Endothelial cell of umbilical vein (primary cell): ENCODE results near the gene METRN. TPM values are rescaled to one million over a fixed set of nuclear protein-coding genes. Genes with fewer than 3 reads are reported as not detected.

Experiments used
- BruUV-seq: library from RNA; stranded (reverse); fragments of 400-500 nt; replicated peaks from 2 replicates; lab custom pipeline; 2021; lab: Mats Ljungman, UMichigan
- CTCF ChIA-PET: fragments of 300-600, 350-600 bp; sonication (Branson Sonifier 250); formaldehyde crosslinking; loops from one replicate; lab custom pipeline; 2021; ENCODE audit warnings: antibody characterized with exemption, inconsistent platforms; lab: Charles Lee
- POLR2A ChIA-PET: fragments of 300-600, 350-600 bp; sonication (Branson Sonifier 250); formaldehyde crosslinking; loops from one replicate; lab custom pipeline; 2021; ENCODE audit warnings: antibody characterized with exemption, inconsistent platforms; lab: Charles Lee
- DNase-seq: peaks from one replicate; pipeline ENCODE4 v3.0.0-alpha.2; 2011; ENCODE audit warnings: low read depth, low spot score
- FAIRE-seq: peaks from 2 replicates; lab custom pipeline; 2011; peaks lifted over from hg19 to GRCh38; lab: Jason Lieb, UNC
- H2AFZ ChIP-seq: 2 replicates; pipeline ENCODE4 v1.6.0; 2012; ENCODE audit warnings: low read depth, low read length, control low read depth, inconsistent platforms
- H3K27ac ChIP-seq: 2 replicates; pipeline ENCODE4 v1.5.1; 2011; ENCODE audit warnings: low read depth, mild to moderate bottlenecking, control low read depth, low read length, moderate library complexity; ENCODE audit not compliant: insufficient read depth
- H3K27me3 ChIP-seq, 2 experiments: 2 replicates each; pipeline versions ENCODE4 v1.6.0 to v1.6.1; 2011; ENCODE audit warnings: low read length in 2 of 2, mixed read lengths in 1 of 2; ENCODE audit not compliant: control insufficient read depth in 2 of 2, insufficient read depth in 2 of 2
- H3K36me3 ChIP-seq, 2 experiments: 2 replicates in 1 of 2; 3 replicates in 1 of 2; pipeline ENCODE4 v1.5.1; 2011; ENCODE audit warnings: low read length in 2 of 2, mild to moderate bottlenecking in 1 of 2, moderate library complexity in 1 of 2; ENCODE audit not compliant: control insufficient read depth in 2 of 2, insufficient read depth in 2 of 2; ENCODE audit errors: extremely low read depth in 1 of 2
- H3K4me1 ChIP-seq: 3 replicates; pipeline ENCODE4 v1.5.1; 2011; ENCODE audit warnings: mild to moderate bottlenecking, low read length; ENCODE audit not compliant: control insufficient read depth, insufficient read depth; ENCODE audit errors: extremely low read depth
- H3K4me2 ChIP-seq: 2 replicates; pipeline ENCODE4 v1.6.1; 2011; ENCODE audit warnings: low read length, control low read depth, mixed read lengths; ENCODE audit not compliant: insufficient read depth
- H3K4me3 ChIP-seq, 3 experiments: fragments of 200-600 bp in 1 of 3; sonication (generic), shearing (Covaris generic) in 1 of 3; replicated peaks in 1 of 3; 2 replicates each; pipeline ENCODE4 v1.5.1; 2011 to 2016; ENCODE audit warnings: control low read depth in 3 of 3, low read length in 3 of 3, mild to moderate bottlenecking in 2 of 3, inconsistent platforms in 1 of 3, low read depth in 1 of 3, moderate library complexity in 1 of 3; ENCODE audit not compliant: insufficient read depth in 1 of 3
- H3K79me2 ChIP-seq: 2 replicates; pipeline ENCODE4 v1.6.0; 2012; ENCODE audit warnings: low read length, inconsistent platforms; ENCODE audit not compliant: control insufficient read depth, insufficient read depth
- H3K9ac ChIP-seq: replicated peaks from 2 replicates; pipeline ENCODE3; 2011; ENCODE audit warnings: low read length, control low read depth; ENCODE audit not compliant: insufficient read depth; ENCODE audit errors: extremely low read depth
- H3K9me1 ChIP-seq: replicated peaks from 3 replicates; pipeline ENCODE4 v1.6.0; 2011; ENCODE audit warnings: mild to moderate bottlenecking, low read length; ENCODE audit not compliant: control insufficient read depth, insufficient read depth; ENCODE audit errors: extremely low read depth
- H3K9me3 ChIP-seq: replicated peaks from 2 replicates; pipeline ENCODE4 v1.5.1; 2012; ENCODE audit warnings: low read length, inconsistent platforms; ENCODE audit not compliant: control insufficient read depth, insufficient read depth
- H4K20me1 ChIP-seq: replicated peaks from 2 replicates; pipeline ENCODE3; 2011; ENCODE audit warnings: mild to moderate bottlenecking, low read length; ENCODE audit not compliant: control insufficient read depth, insufficient read depth; ENCODE audit errors: extremely low read depth
- EZH2 ChIP-seq: IDR thresholded peaks from 2 replicates; pipeline ENCODE4 v1.6.1; 2012; ENCODE audit warnings: borderline replicate concordance, low read depth, mild to moderate bottlenecking, moderate library complexity, low read length, inconsistent platforms; ENCODE audit not compliant: severe bottlenecking
- GATA2 ChIP-seq: IDR thresholded peaks from 2 replicates; pipeline ENCODE4 v1.7.0; 2011; ENCODE audit warnings: low read depth, mild to moderate bottlenecking, moderate library complexity, mixed read lengths, low read length; ENCODE audit not compliant: insufficient read length, insufficient read depth
- POLR2A ChIP-seq: IDR thresholded peaks from 2 replicates; pipeline ENCODE4 v1.6.1; 2012; ENCODE audit warnings: low read depth, mild to moderate bottlenecking, control low read depth, low read length
- POLR2AphosphoS5 ChIP-seq: IDR thresholded peaks from 2 replicates; pipeline ENCODE4 v1.6.1; 2012; ENCODE audit warnings: low read depth, mild to moderate bottlenecking, control low read depth, low read length, moderate library complexity; ENCODE audit not compliant: insufficient read depth
- dilution Hi-C: fragments of 300-500 bp; cut with MboI; formaldehyde crosslinking; loops from one replicate; pipeline ENCODE4 v1.15.0; 2019; ENCODE audit warnings: low sequenced_read_pairs; ENCODE audit not compliant: extremely low pct_ligation_motif_present
- intact Hi-C: fragments of 100-400 bp; cut with micrococcal nuclease; formaldehyde crosslinking; loops from one replicate; pipeline ENCODE4 v1.10.0; 2022
- polyA plus RNA-seq, 4 experiments: library from polyadenylated mRNA; depleted of rRNA in 3 of 4; stranded (reverse) in 3 of 4; unstranded in 1 of 4; fragments of >200 nt; gene quantifications; 2 replicates each; pipeline versions ENCODE4 v1.2.1 to v1.2.3, GENCODE V29; 2011 to 2012; ENCODE audit warnings: missing spikeins in 1 of 4
- total RNA-seq: library from RNA; stranded (reverse); gene quantifications from 2 replicates; pipeline ENCODE4 v1.2.3, GENCODE V29; 2021
- TF ChIP-seq, protein P1 (sequence below): IDR thresholded peaks from 2 replicates; pipeline ENCODE4 v1.6.1; 2011; ENCODE audit not compliant: insufficient read depth, insufficient read length
- TF ChIP-seq, protein P2 (sequence below), 2 donors: IDR thresholded peaks; 1 replicate in 1 of 2; 2 replicates in 1 of 2; pipeline ENCODE4 v1.5.1; 2011; ENCODE audit warnings: low read length in 2 of 2, mild to moderate bottlenecking in 2 of 2, moderate library complexity in 2 of 2, control low read depth in 1 of 2, inconsistent platforms in 1 of 2, low read depth in 1 of 2; ENCODE audit not compliant: insufficient read depth in 1 of 2; ENCODE audit errors: extremely low read depth in 1 of 2

The METRN gene
- total and polyA plus RNA-seq, 2 donors (not counting 3 experiments of a cell fraction or from before 2014, with no cell fraction given), result 10.0 to 16.1 TPM

DNA sequence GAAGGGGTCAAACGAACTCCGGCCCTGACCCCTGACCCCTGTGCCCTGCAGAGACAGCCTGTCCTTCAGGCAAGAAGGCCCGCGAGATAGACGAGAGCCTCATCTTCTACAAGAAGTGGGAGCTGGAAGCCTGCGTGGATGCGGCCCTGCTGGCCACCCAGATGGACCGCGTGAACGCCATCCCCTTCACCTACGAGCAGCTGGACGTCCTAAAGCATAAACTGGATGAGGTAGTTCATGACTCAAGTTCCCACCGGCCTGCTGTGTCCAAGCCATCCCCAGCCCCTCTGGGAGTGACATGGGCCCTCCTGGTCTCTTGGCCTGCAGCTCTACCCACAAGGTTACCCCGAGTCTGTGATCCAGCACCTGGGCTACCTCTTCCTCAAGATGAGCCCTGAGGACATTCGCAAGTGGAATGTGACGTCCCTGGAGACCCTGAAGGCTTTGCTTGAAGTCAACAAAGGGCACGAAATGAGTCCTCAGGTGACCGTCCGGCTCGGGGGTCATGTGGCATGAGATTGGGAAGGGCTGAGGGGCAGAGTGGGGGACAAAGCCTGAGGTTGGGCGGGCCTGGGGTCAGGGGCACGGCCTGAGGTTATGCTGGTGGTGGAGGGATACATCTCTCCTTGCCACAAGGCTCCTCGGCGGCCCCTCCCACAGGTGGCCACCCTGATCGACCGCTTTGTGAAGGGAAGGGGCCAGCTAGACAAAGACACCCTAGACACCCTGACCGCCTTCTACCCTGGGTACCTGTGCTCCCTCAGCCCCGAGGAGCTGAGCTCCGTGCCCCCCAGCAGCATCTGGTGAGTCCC lies 51.3 kb downstream of the METRN start:
- Histone ChIP-seq H3K79me2 (no peaks in the 10 kb centered on the region), H3K9me3 (no peaks in the 10 kb centered on the region), H3K27ac (no peak overlapping the region), H3K27me3 (no peaks in the 10 kb centered on the region), H3K4me3 (no peak overlapping the region), H3K4me2 (no peak overlapping the region), H3K36me3 (no peaks in the 10 kb centered on the region), H3K9me1 (no peaks in the 10 kb centered on the region), H4K20me1 (no peaks in the 10 kb centered on the region), H3K9ac (no peak overlapping the region), H3K4me1 (no peaks in the 10 kb centered on the region), H2AFZ (no peak overlapping the region)
- DNase-seq, result no peak
- POLR2A ChIA-PET, result no interaction called here
- BruUV-seq, result no TSS peak
- CTCF ChIA-PET, result no interaction called here
- dilution Hi-C loops (no loop called here), intact Hi-C loops (no loop called here)
- no peak for TF ChIP-seq EZH2
- no peak for TF ChIP-seq GATA2
- TF ChIP-seq POLR2A, result no peak
- TF ChIP-seq, protein P1, sequence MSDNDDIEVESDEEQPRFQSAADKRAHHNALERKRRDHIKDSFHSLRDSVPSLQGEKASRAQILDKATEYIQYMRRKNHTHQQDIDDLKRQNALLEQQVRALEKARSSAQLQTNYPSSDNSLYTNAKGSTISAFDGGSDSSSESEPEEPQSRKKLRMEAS, result no peak
- TF ChIP-seq, protein P2, sequence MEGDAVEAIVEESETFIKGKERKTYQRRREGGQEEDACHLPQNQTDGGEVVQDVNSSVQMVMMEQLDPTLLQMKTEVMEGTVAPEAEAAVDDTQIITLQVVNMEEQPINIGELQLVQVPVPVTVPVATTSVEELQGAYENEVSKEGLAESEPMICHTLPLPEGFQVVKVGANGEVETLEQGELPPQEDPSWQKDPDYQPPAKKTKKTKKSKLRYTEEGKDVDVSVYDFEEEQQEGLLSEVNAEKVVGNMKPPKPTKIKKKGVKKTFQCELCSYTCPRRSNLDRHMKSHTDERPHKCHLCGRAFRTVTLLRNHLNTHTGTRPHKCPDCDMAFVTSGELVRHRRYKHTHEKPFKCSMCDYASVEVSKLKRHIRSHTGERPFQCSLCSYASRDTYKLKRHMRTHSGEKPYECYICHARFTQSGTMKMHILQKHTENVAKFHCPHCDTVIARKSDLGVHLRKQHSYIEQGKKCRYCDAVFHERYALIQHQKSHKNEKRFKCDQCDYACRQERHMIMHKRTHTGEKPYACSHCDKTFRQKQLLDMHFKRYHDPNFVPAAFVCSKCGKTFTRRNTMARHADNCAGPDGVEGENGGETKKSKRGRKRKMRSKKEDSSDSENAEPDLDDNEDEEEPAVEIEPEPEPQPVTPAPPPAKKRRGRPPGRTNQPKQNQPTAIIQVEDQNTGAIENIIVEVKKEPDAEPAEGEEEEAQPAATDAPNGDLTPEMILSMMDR (IDR thresholded peaks at IDR 0.05; ENCODE audit: extremely low read depth in 1 of 2, insufficient read depth in 1 of 2, low read depth in 1 of 2, low read length in 2 of 2), result no peak
- no peak for TF ChIP-seq POLR2AphosphoS5
- FAIRE-seq, result no peak
